Aorta (tissue), 5 donors: ENCODE results near the gene PLEKHA5. TPM values are rescaled to one million over a fixed set of nuclear protein-coding genes. Genes with fewer than 3 reads are reported as not detected.
"Not testable (repeated sequence)": the region's sequence is repeated elsewhere in the genome, so short reads cannot be mapped to it uniquely, and the experiment has no call there.

ENCODE experiments used
- ATAC-seq: fragments of 200-7000 bp; cut with Tn5 transposase; one replicate; pipeline ENCODE4 v1.9.1; 2022; ENCODE audit warnings: moderate library complexity; ENCODE audit not compliant: low FRiP score
- DNase-seq, 2 donors: peaks; one replicate each; pipeline ENCODE4 v3.0.0-alpha.2; 2020
- H3K27ac ChIP-seq, 2 donors: one replicate each; pipeline ENCODE4 v1.5.1; 2013; ENCODE audit warnings: low read length in 2 of 2, mild to moderate bottlenecking in 2 of 2, moderate library complexity in 2 of 2, control low read depth in 1 of 2, inconsistent platforms in 1 of 2, low read depth in 1 of 2
- H3K27me3 ChIP-seq, 2 donors: one replicate each; pipeline ENCODE4 v1.6.1; 2013; ENCODE audit warnings: control low read depth in 1 of 2, low read length in 1 of 2, mild to moderate bottlenecking in 1 of 2, moderate library complexity in 1 of 2; ENCODE audit not compliant: insufficient read depth in 2 of 2, control insufficient read depth in 1 of 2
- H3K36me3 ChIP-seq, 2 donors: one replicate each; pipeline ENCODE4 v1.6.1; 2013; ENCODE audit warnings: control low read depth in 1 of 2, low read length in 1 of 2, mild to moderate bottlenecking in 1 of 2; ENCODE audit not compliant: insufficient read depth in 2 of 2, control insufficient read depth in 1 of 2
- H3K4me1 ChIP-seq, 2 donors: one replicate each; pipeline ENCODE4 v1.6.1; 2013; ENCODE audit warnings: low read length in 2 of 2, control low read depth in 1 of 2, mild to moderate bottlenecking in 1 of 2, moderate library complexity in 1 of 2; ENCODE audit not compliant: insufficient read depth in 2 of 2, control insufficient read depth in 1 of 2
- H3K4me3 ChIP-seq, 2 donors: one replicate each; pipeline ENCODE4 v1.5.1; 2013; ENCODE audit warnings: low read length in 2 of 2, control low read depth in 1 of 2, mild to moderate bottlenecking in 1 of 2
- H3K9me3 ChIP-seq: one replicate; pipeline ENCODE4 v1.6.1; 2013; ENCODE audit warnings: mild to moderate bottlenecking, low read length; ENCODE audit not compliant: control insufficient read depth
- WGBS, 2 donors: extraction: QIAGEN DNeasy Blood & Tissue Kit; methylation state at CpG; one replicate each; pipeline ENCODE4 v1.1.7; 2013; 5-methylcytosine and 5-hydroxymethylcytosine counted together
- intact Hi-C, 2 donors: fragments of 100-400 bp; cut with DNase I; formaldehyde crosslinking; loops; one replicate each; pipeline versions ENCODE4 v1.14.2 to v1.15.0; 2022
- polyA plus RNA-seq, 2 donors: library from polyadenylated mRNA; stranded (reverse); fragments of 200-250 nt; gene quantifications; one replicate each; pipeline ENCODE4 v1.2.3, GENCODE V29; 2013
- total RNA-seq, 2 donors: library from RNA; stranded (reverse); fragmentation: NEBNext Ultra II Directional; extraction: Animal tissue kit (Norgen Biotek cat#: 25700); gene quantifications; one replicate each; pipeline ENCODE4 v1.2.1, GENCODE V29; 2021
- donor health status: healthy with polysubstance abuse.
- donor health status: Bipolar disorder and iron deficiency.
- donor health status: DM: no; HTN: no; CAD: no.
- donor health status: DM: no; HTN: no; CAD: no.
- donor health status: DM: yes; HTN: yes; CAD: no.

PLEKHA5 gene
- total and polyA plus RNA-seq, 4 donors, result 11.0 to 56.0 (median 18.7) TPM

GRCh38 chr12:19220852-19221466, 91.4 kb downstream of the PLEKHA5 start:
- intact Hi-C loops, result no loop called here
- WGBS, 2 donors, result 57 to 67% methylated on average over 2 of the region's 2 CpGs
- Histone ChIP-seq H3K4me1 (peaks cover 0 to 6% of the 10 kb centered on the region in 2 donors), H3K27ac (no peak overlapping the region), H3K36me3 (no peaks in the 10 kb centered on the region), H3K27me3 (no peaks in the 10 kb centered on the region), H3K4me3 (no peak overlapping the region), H3K9me3 (no peaks in the 10 kb centered on the region)
- DNase-seq, result no peak
- ATAC-seq, result no peak

GRCh38 chr12:19222558-19222957, 93.0 kb downstream of the PLEKHA5 start:
- Histone ChIP-seq H3K36me3 (no peaks in the 10 kb centered on the region), H3K4me3 (no peak overlapping the region), H3K27me3 (no peaks in the 10 kb centered on the region), H3K4me1 (peaks cover 0 to 6% of the 10 kb centered on the region in 2 donors), H3K9me3 (no peaks in the 10 kb centered on the region), H3K27ac (no peak overlapping the region)
- ATAC-seq (no peak), DNase-seq (no peak)
- WGBS, 2 donors, result 55 to 72% methylated on average over 3 of the region's 3 CpGs
- intact Hi-C loops, result no loop called here

DNA sequence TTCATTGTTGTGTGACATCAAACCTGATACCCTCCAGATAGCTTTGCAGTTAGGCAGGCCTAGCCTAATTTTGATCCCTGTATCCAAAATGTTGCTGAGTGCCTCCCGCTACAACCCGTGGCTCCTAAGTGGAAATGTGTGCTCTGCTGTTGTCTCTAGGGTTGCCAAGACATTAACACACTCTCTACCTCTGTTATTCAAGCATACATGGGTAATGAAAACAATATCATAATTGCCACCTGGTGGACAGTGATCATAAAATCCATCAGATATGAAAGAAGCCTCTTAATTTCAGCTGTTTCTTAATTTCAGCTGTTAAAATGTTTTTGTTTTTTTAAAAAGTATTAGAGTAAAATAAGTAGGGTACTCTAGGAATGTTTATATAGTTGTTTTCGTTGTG, 93.5 kb downstream of the PLEKHA5 start:
- H3K27me3 ChIP-seq, result no peaks in the 10 kb centered on the region
- peaks cover 0 to 3% of the 10 kb centered on the region in 2 donors for H3K4me1 ChIP-seq
- DNase-seq (no peak), ATAC-seq (peak; percentile 34)
- intact Hi-C loops, result no loop called here
- H3K27ac ChIP-seq, result no peak overlapping the region
- 57 to 60% methylated on average over 3 of the region's 3 CpGs for WGBS, 2 donors
- no peak overlapping the region for H3K4me3 ChIP-seq
- H3K36me3 ChIP-seq, result no peaks in the 10 kb centered on the region
- H3K9me3 ChIP-seq, result no peaks in the 10 kb centered on the region

DNA sequence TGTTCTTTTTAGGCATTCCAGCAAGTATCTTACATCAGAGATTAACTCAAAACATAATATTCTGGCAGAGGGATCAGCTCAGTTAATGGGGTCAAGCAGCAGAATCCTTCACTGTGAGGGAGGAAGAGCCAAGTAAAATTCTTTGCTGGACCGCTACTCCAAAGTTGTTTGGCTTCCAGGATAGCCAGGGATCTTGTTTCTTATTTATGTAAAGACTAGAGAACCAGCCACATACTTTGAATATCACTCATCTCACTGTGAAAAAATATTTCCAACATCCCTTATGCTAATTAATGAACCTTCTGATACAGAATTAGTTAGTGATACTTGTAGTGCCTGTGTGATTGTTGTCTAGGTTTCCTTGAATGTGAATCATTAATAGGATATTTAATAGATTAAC, 94.2 kb downstream of the PLEKHA5 start:
- no peak for ATAC-seq
- Histone ChIP-seq H3K4me3 (no peak overlapping the region), H3K9me3 (no peaks in the 10 kb centered on the region), H3K36me3 (no peaks in the 10 kb centered on the region), H3K4me1 (peaks cover 0 to 2% of the 10 kb centered on the region in 2 donors), H3K27ac (no peak overlapping the region), H3K27me3 (no peaks in the 10 kb centered on the region)
- no peak for DNase-seq
- intact Hi-C loops, result no loop called here
- WGBS, 2 donors, result 0 to 6% methylated on average over 1 of the region's 1 CpG

GRCh38 chr12:19224746-19225145, 95.2 kb downstream of the PLEKHA5 start:
- Histone ChIP-seq H3K4me1 (peaks cover 0 to 2% of the 10 kb centered on the region in 2 donors), H3K4me3 (no peak overlapping the region), H3K27ac (no peak overlapping the region), H3K36me3 (no peaks in the 10 kb centered on the region), H3K27me3 (no peaks in the 10 kb centered on the region), H3K9me3 (no peaks in the 10 kb centered on the region)
- 94 to 95% methylated on average over 3 of the region's 3 CpGs for WGBS, 2 donors
- intact Hi-C loops, result no loop called here
- DNase-seq (no peak), ATAC-seq (no peak)

DNA sequence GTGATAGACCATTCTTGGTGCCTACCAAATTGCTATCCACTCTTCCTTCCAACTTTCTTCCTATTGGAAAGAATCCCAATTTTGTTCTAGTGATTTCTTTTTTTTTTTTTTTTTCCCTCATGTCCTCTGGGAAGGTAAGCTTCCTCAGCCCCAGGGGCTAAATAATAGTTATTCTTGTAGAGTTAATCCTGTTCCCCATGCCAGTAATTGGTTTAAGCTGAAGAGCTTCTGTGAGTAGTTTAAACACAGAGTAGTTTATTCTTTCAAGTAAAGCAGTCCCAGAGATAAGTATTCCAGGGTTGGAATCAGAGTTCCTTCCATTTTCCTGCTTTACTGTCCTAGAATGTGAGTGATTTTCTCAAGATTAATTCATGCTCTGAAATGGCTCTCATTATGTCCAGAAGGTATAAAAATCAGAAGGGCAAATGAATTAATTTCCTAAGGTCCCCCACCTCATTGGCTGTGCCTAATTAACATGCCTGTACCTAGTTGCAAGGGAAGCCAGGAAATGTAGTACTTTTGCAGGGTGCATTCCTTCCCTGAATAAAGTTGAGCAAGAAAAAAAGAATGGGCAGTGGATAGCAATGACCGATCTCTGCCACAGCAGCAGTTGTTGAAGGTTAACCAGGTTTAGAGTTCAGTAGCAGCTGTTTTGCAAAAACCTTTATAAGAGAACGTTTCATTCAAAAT, 97.8 kb downstream of the PLEKHA5 start:
- 23 to 26% methylated on average over 2 of the region's 2 CpGs for WGBS, 2 donors

DNA sequence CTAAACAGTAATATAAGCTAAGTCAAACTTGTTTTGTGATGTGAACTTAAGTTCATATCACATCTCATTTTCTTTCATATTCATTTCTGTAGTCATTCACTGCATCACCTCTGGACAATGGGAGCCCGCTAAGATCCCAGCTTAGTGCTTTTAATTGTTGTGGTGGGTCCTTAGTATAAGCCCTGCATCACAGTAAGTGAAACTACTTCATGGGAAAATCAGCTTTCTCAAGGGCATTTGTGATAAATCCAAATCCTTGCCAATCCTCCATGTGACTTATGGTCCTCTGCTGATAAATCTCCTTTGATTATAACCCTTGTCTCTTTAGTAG, 98.3 kb downstream of the PLEKHA5 start:
- ATAC-seq (no peak), DNase-seq (no peak)
- H3K9me3 ChIP-seq, result no peaks in the 10 kb centered on the region
- H3K27ac ChIP-seq, result no peak overlapping the region
- intact Hi-C loops, result no loop called here
- no peaks in the 10 kb centered on the region for H3K4me1 ChIP-seq
- no peak overlapping the region for H3K4me3 ChIP-seq
- no peaks in the 10 kb centered on the region for H3K27me3 ChIP-seq
- H3K36me3 ChIP-seq, result no peaks in the 10 kb centered on the region
- WGBS, 2 donors, result 97 to 100% methylated on average over 1 of the region's 1 CpG

More for the DNA sequence above, 97.8 kb downstream of the PLEKHA5 start:
- Histone ChIP-seq H3K36me3 (no peaks in the 10 kb centered on the region), H3K9me3 (no peaks in the 10 kb centered on the region), H3K4me3 (no peak overlapping the region), H3K4me1 (no peaks in the 10 kb centered on the region), H3K27ac (no peak overlapping the region), H3K27me3 (no peaks in the 10 kb centered on the region)
- ATAC-seq, result no peak
- intact Hi-C loops, result no loop called here
- DNase-seq, result no peak

GRCh38 chr12:19229021-19229420, 99.5 kb downstream of the PLEKHA5 start:
- 92 to 94% methylated on average over 6 of the region's 6 CpGs for WGBS, 2 donors
- H3K27ac ChIP-seq, H3K4me3 ChIP-seq, intact Hi-C loops, H3K27me3 ChIP-seq, H3K4me1 ChIP-seq, DNase-seq, ATAC-seq, H3K36me3 ChIP-seq, H3K9me3 ChIP-seq: not testable (repeated sequence)

DNA sequence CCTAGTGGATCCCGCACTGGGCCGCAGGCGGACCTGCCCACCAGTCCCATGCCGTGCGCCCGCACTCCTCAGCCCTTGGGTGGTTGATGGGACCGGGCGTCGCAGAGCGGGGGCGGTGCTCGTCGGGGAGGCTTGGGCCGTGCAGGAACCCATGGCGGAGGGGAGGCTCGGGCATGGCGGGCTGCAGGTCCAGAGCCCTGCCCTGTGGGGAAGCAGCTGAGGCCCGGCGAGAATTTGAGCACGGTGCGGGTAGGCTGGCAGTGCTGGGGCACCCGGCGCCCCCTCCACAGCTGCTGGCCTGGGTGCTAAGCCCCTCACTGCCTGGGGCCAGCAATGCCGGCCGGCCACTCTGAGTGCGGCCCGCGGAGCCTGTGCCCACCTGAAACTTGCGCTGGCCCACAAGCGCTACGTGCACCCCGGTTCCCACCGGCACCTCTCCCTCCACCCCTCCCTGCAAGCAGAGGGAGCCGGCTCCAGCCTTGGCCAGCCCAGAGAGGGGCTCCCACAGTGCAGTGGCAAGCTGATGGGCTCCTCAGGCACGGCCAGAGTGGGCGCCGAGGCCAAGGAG, 100.8 kb downstream of the PLEKHA5 start:
- no peak overlapping the region for H3K4me3 ChIP-seq
- peaks cover 4 to 6% of the 10 kb centered on the region in 2 donors for H3K4me1 ChIP-seq
- 96% methylated on average over 37 of the region's 37 CpGs for WGBS, 2 donors
- no peaks in the 10 kb centered on the region for H3K36me3 ChIP-seq
- H3K27me3 ChIP-seq, result no peaks in the 10 kb centered on the region
- H3K9me3 ChIP-seq, result no peaks in the 10 kb centered on the region
- ATAC-seq (peak; percentile 24), DNase-seq (peak in 1 of 2 donors; percentile 68)
- no peak overlapping the region for H3K27ac ChIP-seq
- intact Hi-C loops, result no loop called here
